Measurements from ENCODE around the gene B3GNT2. TPM values are rescaled to one million over a fixed set of nuclear protein-coding genes. Genes with fewer than 3 reads are reported as not detected.

Gene B3GNT2
- total and polyA plus RNA-seq, 2 donors (not counting 3 experiments of a cell fraction or from before 2014, with no cell fraction given) = 9.5 to 21.2 TPM

GRCh38 chr2:62238236-62238635 lies 42.3 kb downstream of the B3GNT2 start:
- Histone ChIP-seq H3K9ac (replicated peaks; ENCODE audit: extremely low read depth, insufficient read depth, low read length) (no peak overlapping the region), H3K9me3 (replicated peaks; ENCODE audit: control insufficient read depth, insufficient read depth, low read length) (no peaks in the 10 kb centered on the region), H3K9me1 (replicated peaks; ENCODE audit: control insufficient read depth, extremely low read depth, insufficient read depth, low read length) (no peaks in the 10 kb centered on the region), H4K20me1 (replicated peaks; ENCODE audit: control insufficient read depth, extremely low read depth, insufficient read depth, low read length) (no peaks in the 10 kb centered on the region), H3K4me3 (replicated peaks in 1 of 3; ENCODE audit: insufficient read depth in 1 of 3, low read depth in 1 of 3, low read length in 3 of 3) (no peak overlapping the region), H3K36me3 (ENCODE audit: control insufficient read depth in 2 of 2, extremely low read depth in 1 of 2, insufficient read depth in 2 of 2, low read length in 2 of 2) (no peaks in the 10 kb centered on the region), H3K27ac (ENCODE audit: insufficient read depth, low read depth, low read length) (no peak overlapping the region), H3K4me1 (ENCODE audit: control insufficient read depth, extremely low read depth, insufficient read depth, low read length) (no peaks in the 10 kb centered on the region), H3K79me2 (ENCODE audit: control insufficient read depth, insufficient read depth, low read length) (no peaks in the 10 kb centered on the region), H3K4me2 (ENCODE audit: insufficient read depth, low read length) (no peak overlapping the region), H2AFZ (ENCODE audit: low read depth, low read length) (no peak overlapping the region), H3K27me3 (ENCODE audit: control insufficient read depth in 2 of 2, insufficient read depth in 2 of 2, low read length in 2 of 2) (no peaks in the 10 kb centered on the region)
- POLR2A ChIA-PET = no interaction called here
- dilution Hi-C loops (cut with MboI; ENCODE audit: extremely low pct_ligation_motif_present, low sequenced_read_pairs) = no loop called here
- FAIRE-seq = no peak
- DNase-seq (ENCODE audit: low read depth, low spot score) = no peak
- intact Hi-C loops (cut with micrococcal nuclease) = no loop called here
- no TSS peak for BruUV-seq (replicated peaks)
- no peak for TF ChIP-seq POLR2AphosphoS5 (IDR thresholded peaks at IDR 0.05; ENCODE audit: insufficient read depth, low read depth, low read length)
- no peak for TF ChIP-seq CTCF (IDR thresholded peaks at IDR 0.05; ENCODE audit: extremely low read depth in 1 of 2, insufficient read depth in 1 of 2, low read depth in 1 of 2, low read length in 2 of 2)
- no peak for TF ChIP-seq JUN (IDR thresholded peaks at IDR 0.05; ENCODE audit: borderline replicate concordance, insufficient read depth, insufficient read length, low read depth)
- no peak for TF ChIP-seq GATA2 (IDR thresholded peaks at IDR 0.05; ENCODE audit: insufficient read depth, insufficient read length, low read depth, low read length)
- TF ChIP-seq EZH2 (IDR thresholded peaks at IDR 0.05; ENCODE audit: borderline replicate concordance, low read depth, low read length, severe bottlenecking) = no peak
- TF ChIP-seq MAX (IDR thresholded peaks at IDR 0.05; ENCODE audit: insufficient read depth, insufficient read length) = no peak
- TF ChIP-seq MYC (IDR thresholded peaks at IDR 0.05; ENCODE audit: low read depth, low read length) = no peak
- TF ChIP-seq FOS (IDR thresholded peaks at IDR 0.05; ENCODE audit: borderline replicate concordance, insufficient read depth, low read length) = no peak
- TF ChIP-seq POLR2A (IDR thresholded peaks at IDR 0.05; ENCODE audit: low read depth, low read length) = no peak
- CTCF ChIA-PET = no interaction called here
